Measurements from ENCODE around the gene PHF2.

Gene PHF2

GRCh38 chr9:93684806-93685543 lies 108.6 kb downstream of the PHF2 start:
- TF ChIP-seq FOXA1 (IDR thresholded peaks at IDR 0.05), result no peak
- no peak for TF ChIP-seq ZNF384 (IDR thresholded peaks at IDR 0.05)
- no peak for TF ChIP-seq ELF4 (IDR thresholded peaks at IDR 0.05)
- TF ChIP-seq L3MBTL2 (conservative IDR thresholded peaks at IDR 0.05), result no peak
- TF ChIP-seq PKNOX1 (IDR thresholded peaks at IDR 0.05), result no peak
- TF ChIP-seq NFRKB (IDR thresholded peaks at IDR 0.05), result no peak
- no peak for TF ChIP-seq CTBP1 (IDR thresholded peaks at IDR 0.05; ENCODE audit: borderline replicate concordance)
- no peak for TF ChIP-seq SP1 (IDR thresholded peaks at IDR 0.05)
- TF ChIP-seq HDGF (IDR thresholded peaks at IDR 0.05; ENCODE audit: borderline replicate concordance), result no peak
- no peak for TF ChIP-seq TARDBP (IDR thresholded peaks at IDR 0.05)
- TF ChIP-seq BHLHE40 (IDR thresholded peaks at IDR 0.05; ENCODE audit: borderline replicate concordance), result no peak
- TF ChIP-seq LEF1 (IDR thresholded peaks at IDR 0.05; ENCODE audit: borderline replicate concordance), result no peak
- TF ChIP-seq SUZ12 (IDR thresholded peaks at IDR 0.05), result no peak
- no peak for TF ChIP-seq FOXK2 (IDR thresholded peaks at IDR 0.05)
- no peak for TF ChIP-seq ARNT (IDR thresholded peaks at IDR 0.05)
- no peak for TF ChIP-seq FOXM1 (IDR thresholded peaks at IDR 0.05; ENCODE audit: borderline replicate concordance)
- ChIA-PET CTCF (no interaction called here), POLR2A (no interaction called here)
- peak; percentile 17 for DNase-seq (ENCODE audit: extremely low spot score)

DNA sequence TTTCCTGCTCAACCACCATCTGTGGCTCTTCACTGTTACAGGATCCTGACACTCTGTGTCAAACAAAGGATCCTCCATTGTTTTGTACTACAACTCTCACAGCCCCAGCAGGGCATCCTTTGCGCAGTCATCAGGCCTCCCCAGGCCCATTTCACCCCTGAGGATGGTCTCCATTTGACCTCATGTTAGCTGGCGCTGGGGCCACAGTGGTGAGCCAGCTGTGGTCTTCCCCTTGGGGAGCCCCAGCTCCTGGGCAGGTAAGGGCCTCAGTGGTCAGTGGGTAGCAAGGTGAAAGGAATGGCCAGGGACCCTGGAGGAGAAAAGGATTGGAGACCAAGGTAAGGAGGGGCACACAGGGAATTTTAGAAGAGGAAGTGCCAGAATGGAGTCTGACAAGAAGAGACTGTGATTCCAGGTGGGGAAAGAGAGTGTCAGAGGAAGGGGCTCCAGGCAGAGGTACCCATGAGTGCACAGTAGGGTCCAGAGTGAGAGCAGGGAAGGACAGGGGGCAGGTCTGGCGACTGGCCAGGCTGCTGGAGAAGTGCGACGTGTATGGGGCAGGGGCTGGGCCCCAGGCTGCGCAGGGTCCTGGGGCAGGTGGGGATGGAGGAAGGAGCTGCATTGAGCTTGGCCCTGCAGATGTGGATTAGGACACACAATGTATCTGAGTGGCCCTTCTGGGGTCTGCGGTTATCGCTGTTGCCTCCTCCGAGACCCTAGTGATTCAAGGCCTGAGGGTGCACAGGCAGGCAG lies 109.9 kb downstream of the PHF2 start:
- TF ChIP-seq FOXM1 (IDR thresholded peaks at IDR 0.05; ENCODE audit: borderline replicate concordance), result no peak
- TF ChIP-seq FOXK2 (IDR thresholded peaks at IDR 0.05), result no peak
- TF ChIP-seq FOXA1 (IDR thresholded peaks at IDR 0.05), result no peak
- no peak for TF ChIP-seq ARNT (IDR thresholded peaks at IDR 0.05)
- TF ChIP-seq ZNF384 (IDR thresholded peaks at IDR 0.05), result no peak
- TF ChIP-seq CTBP1 (IDR thresholded peaks at IDR 0.05; ENCODE audit: borderline replicate concordance), result no peak
- no peak for TF ChIP-seq BHLHE40 (IDR thresholded peaks at IDR 0.05; ENCODE audit: borderline replicate concordance)
- TF ChIP-seq SUZ12 (IDR thresholded peaks at IDR 0.05), result no peak
- no peak for TF ChIP-seq NFRKB (IDR thresholded peaks at IDR 0.05)
- TF ChIP-seq ELF4 (IDR thresholded peaks at IDR 0.05), result no peak
- no peak for TF ChIP-seq L3MBTL2 (conservative IDR thresholded peaks at IDR 0.05)
- TF ChIP-seq LEF1 (IDR thresholded peaks at IDR 0.05; ENCODE audit: borderline replicate concordance), result no peak
- no peak for TF ChIP-seq TARDBP (IDR thresholded peaks at IDR 0.05)
- TF ChIP-seq SP1 (IDR thresholded peaks at IDR 0.05), result no peak
- TF ChIP-seq HDGF (IDR thresholded peaks at IDR 0.05; ENCODE audit: borderline replicate concordance), result no peak
- no peak for TF ChIP-seq PKNOX1 (IDR thresholded peaks at IDR 0.05)
- POLR2A ChIA-PET, result no interaction called here
- no peak for DNase-seq (ENCODE audit: extremely low spot score)
- CTCF ChIA-PET, result no interaction called here

DNA sequence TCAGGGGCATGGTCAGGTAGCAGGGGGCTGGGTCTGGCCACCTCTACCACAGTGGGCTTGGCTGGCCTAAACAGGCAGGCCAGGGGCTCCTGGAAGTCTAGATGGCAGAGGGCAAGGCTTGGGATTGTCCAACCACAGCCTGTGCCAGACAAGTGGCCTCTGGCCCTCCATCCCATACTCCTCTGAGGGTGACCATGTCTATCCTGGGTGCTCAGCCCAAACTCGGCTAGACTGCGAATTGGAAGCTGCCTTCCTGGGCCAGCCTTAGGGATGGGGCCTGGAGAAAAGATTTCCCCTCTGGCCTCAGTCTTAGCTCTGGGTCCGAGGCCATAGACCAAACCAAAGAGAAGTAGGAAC lies 110.5 kb downstream of the PHF2 start:
- TF ChIP-seq CTBP1 (IDR thresholded peaks at IDR 0.05; ENCODE audit: borderline replicate concordance), result no peak
- no peak for TF ChIP-seq FOXM1 (IDR thresholded peaks at IDR 0.05; ENCODE audit: borderline replicate concordance)
- no peak for TF ChIP-seq HDGF (IDR thresholded peaks at IDR 0.05; ENCODE audit: borderline replicate concordance)
- POLR2A ChIA-PET, result no interaction called here
- no peak for DNase-seq (ENCODE audit: extremely low spot score)
- CTCF ChIA-PET, result no interaction called here

- CTCF ChIA-PET, result no interaction called here
- POLR2A ChIA-PET, result no interaction called here
- TF ChIP-seq L3MBTL2 (conservative IDR thresholded peaks at IDR 0.05) (no peak), TARDBP (IDR thresholded peaks at IDR 0.05) (no peak), BHLHE40 (IDR thresholded peaks at IDR 0.05; ENCODE audit: borderline replicate concordance) (no peak)
- no peak for DNase-seq (ENCODE audit: extremely low spot score)
Measured at GRCh38 chr9:93690618-93691017, 114.2 kb downstream of the PHF2 start.

DNA sequence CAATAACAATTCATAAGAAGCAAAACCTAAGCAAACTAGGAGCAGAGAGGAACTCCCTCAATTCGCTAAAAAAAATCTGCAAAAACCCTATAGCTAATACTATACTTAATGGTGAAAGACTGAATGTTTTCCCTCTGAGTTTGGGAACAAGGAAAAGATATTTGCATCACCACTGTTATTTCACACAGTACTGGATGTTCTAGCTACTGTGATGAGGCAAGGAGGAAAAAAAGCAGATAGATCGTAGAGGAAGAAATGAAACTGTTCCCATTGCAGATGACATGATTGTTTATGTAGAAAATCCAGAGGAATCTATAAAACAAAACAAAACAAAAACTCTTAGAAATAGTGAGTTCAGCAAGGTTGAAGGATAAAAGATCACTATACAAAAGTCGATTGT lies 116.7 kb downstream of the PHF2 start:
- POLR2A ChIA-PET, result no interaction called here
- DNase-seq (ENCODE audit: extremely low spot score), result no peak
- CTCF ChIA-PET, result no interaction called here
- no peak for TF ChIP-seq FOXK2 (IDR thresholded peaks at IDR 0.05)
- no peak for TF ChIP-seq LEF1 (IDR thresholded peaks at IDR 0.05; ENCODE audit: borderline replicate concordance)
- no peak for TF ChIP-seq SP1 (IDR thresholded peaks at IDR 0.05)
- TF ChIP-seq L3MBTL2 (conservative IDR thresholded peaks at IDR 0.05), result no peak
- TF ChIP-seq NFRKB (IDR thresholded peaks at IDR 0.05), result no peak
- TF ChIP-seq ZNF384 (IDR thresholded peaks at IDR 0.05), result no peak
- no peak for TF ChIP-seq SUZ12 (IDR thresholded peaks at IDR 0.05)
- no peak for TF ChIP-seq FOXA1 (IDR thresholded peaks at IDR 0.05)
- TF ChIP-seq CTBP1 (IDR thresholded peaks at IDR 0.05; ENCODE audit: borderline replicate concordance), result no peak
- TF ChIP-seq BHLHE40 (IDR thresholded peaks at IDR 0.05; ENCODE audit: borderline replicate concordance), result no peak
- TF ChIP-seq FOXM1 (IDR thresholded peaks at IDR 0.05; ENCODE audit: borderline replicate concordance), result no peak
- TF ChIP-seq PKNOX1 (IDR thresholded peaks at IDR 0.05), result no peak
- no peak for TF ChIP-seq HDGF (IDR thresholded peaks at IDR 0.05; ENCODE audit: borderline replicate concordance)
- TF ChIP-seq TARDBP (IDR thresholded peaks at IDR 0.05), result no peak
- no peak for TF ChIP-seq ELF4 (IDR thresholded peaks at IDR 0.05)
- TF ChIP-seq ARNT (IDR thresholded peaks at IDR 0.05), result no peak

Data from HEK293T (cell line).